NCI-H2107 treated with DMSO at 0.1 percent for 48 hours (cell line): ENCODE data around the gene RAB4B.
A peak's percentile ranks its signal among the peaks of the same experiment; 100 is the strongest.
"Not testable (repeated sequence)": the region's sequence is repeated elsewhere in the genome, so short reads cannot be mapped to it uniquely, and the experiment has no call there.

Experiments
- DNase-seq: peaks from one replicate; lab custom pipeline; 2025; ENCODE audit not compliant: unreplicated experiment; lab: John Stamatoyannopoulos, UW

Gene RAB4B

DNA sequence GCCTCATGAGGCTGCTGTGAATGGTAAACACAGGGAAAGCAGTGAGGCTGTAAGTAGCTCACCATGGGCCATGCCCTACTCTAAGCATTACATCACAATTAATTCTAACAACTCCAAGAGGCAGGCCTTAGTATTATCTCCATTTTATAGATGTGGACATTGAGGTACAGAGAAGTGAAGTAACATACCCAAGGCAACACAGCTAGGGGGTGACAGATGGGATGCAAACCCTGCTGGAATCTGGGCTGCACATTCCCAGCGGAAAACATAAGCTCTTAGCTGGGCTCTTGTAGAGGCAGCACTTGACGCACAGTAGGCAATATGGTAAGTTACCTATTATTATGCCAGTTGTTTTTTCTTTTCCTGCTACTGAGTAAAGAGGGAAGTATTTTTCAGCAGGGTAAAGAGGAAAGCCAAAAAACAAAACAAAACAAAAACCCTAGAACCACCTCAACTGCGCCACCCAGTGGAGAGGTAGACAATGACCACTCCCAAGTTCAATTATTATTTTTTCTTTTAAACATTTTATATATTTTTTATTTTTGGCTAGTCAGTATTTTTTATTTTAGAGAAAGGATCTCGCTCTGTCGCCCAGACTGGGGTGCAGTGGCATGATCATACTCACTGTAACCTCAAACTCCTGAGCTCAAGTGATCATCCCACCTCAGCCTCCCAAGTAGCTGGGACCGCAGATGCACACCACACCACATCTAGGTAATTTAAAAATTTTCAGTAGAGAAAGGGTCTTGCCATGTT is 41.6 kb downstream of the RAB4B start:
- DNase-seq: peak; percentile 12

DNA sequence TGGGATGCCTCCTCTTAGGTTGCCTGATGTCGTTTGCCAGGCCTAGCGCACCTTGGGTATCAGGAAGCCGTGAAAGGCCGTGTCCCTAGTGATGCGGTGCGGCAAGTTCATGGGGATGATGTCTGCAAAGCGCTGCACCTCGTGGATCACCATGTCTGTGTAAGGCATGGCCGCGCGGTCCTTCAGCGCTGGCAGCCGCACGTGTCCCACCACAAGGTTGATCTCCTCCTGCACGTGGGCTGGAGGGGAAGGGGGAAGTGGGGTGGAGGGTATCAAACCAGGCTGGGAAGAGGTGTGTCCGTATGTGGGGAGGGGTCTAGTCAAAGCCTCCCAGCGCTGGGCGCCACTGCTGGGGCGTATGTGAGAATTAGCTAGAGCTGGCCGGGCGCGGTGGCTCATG is 44.1 kb downstream of the RAB4B start:
- no peak for DNase-seq

DNA sequence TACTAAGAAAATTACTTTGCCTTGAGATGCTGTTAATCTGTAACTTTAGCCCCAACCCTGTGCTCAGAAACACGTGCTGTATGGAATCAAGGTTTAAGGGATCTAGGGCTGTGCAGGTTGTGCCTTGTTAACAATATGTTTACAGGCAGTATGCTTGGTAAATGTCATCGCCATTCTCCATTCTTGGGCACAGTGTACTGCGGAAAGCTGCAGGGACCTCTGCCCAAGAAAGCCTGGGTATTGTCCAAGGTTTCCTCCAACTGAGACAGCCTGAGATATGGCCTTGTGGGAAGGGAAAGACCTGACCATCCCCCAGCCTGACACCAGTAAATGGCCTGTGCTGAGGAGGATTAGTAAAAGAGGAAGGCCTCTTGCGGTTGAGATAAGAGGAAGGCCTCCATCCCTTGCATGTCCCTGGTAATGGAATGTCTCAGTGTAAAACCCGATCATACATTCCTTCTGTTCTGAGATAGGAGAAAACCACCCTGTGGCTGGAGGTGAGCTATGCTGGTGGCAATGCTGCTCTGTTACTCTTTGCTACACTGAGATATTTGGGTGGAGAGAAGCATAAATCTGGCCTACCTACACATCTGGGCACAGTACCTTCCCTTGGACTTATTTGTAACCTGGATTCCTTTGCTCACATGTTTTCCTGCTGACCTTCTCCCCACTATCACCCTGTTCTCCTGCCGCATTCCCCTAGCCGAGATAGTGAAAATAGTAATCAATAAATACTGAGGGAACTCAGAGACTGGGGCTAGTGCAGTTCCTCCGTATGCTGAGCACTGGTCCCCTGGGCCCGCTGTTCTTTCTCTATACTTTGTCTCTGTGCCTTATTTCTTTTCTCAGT is 44.9 kb downstream of the RAB4B start:
- not testable (repeated sequence) for DNase-seq

DNA sequence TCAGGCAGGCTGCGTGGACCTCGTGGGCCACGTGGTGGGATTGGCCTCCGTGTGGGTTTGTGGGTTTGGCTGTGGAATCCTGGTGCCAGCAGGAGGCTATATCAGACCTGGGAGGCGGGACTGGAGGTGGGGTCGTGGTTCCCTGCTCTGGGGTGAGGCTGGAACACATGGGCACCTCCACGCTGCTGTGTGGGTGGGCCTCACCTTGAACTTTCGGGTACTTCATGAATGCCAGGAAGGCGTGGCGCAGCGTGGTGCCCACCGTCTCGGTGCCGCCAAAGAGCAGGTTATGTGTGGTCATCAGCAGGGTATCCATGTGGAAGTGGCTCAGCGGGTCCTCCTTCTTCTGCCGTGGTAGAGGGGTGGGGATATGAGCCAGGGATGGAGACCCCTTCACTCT is 46.9 kb downstream of the RAB4B start:
- not testable (repeated sequence) for DNase-seq

DNA sequence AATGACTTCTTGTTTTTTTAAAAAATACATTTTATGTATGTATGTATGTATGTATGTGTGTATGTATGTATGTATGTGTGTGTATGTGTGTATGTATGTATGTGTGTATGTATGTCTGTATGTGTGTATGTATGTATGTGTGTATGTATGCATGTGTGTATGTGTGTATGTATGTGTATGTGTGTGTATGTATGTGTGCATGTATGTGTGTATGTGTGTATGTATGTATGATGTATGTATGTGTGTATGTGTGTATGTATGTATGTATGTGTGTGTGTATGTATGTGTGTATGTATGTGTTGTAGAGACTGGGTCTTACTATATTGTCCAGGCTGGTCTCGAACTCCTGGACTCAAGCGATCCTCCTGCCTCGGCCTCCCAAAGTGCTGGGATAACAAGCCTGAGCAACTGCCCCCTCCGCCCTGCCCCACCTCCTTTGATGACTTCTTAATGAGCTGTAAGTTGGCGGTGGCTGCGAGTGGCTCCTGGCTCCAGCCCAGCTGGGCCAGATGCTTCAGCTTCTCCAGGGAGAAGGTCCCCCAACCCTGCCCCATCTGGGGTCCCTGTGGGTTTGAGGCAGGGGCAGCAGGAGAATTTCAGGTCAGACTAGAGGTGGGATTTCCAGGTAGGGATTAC is 47.5 kb downstream of the RAB4B start:
- not testable (repeated sequence) for DNase-seq

DNA sequence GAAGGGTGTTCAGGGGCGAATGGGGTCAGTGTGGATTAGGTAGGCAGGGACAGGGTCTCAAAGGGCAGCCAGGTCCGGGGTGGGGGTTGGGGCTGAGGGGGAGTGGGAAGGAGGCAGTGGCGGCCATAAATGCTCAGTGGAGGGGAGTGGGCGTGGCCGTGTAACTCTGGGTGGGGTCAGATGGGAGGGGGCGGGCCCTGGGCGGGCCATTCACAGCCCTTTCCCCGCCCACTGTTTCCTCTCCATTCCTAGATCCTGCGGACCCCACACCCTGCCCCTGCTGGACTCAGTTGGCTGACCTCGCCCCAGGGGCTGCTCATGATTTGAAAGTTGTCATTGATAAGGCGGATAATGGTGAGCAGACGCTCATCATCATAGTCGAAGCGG is 48.3 kb downstream of the RAB4B start:
- DNase-seq: not testable (repeated sequence)

DNA sequence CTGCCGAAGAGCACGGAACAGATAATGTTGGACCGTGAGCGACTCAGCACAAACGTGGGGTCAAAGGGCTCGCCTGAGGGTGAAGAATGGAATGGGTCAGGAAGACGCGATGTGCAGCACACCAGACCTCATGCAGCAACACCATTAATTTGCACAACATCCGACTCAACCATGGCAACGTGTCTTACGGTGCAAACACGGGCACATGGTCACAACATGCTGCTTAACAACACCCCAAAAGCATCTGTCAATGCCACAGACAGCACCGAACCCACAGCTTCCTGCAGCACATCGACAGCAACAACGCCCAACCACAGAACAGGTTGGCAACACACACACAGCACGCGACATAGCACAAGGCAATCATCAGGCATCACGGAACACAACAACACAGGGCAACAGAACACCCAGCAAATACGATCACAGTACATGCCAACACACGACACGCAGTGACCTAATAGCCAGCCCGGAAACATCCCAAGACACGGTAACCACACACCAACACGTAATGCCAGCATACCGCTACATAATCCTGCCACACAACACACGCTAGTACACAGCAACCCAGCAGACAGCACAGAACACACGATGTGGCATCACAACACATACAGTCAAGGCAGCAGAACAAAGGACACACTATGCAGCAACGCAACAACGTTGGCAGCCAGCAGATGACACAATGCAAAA is 48.8 kb downstream of the RAB4B start:
- DNase-seq: not testable (repeated sequence)

GRCh38 chr19:40827386-40828247 is 49.6 kb downstream of the RAB4B start:
- DNase-seq: no peak

DNA sequence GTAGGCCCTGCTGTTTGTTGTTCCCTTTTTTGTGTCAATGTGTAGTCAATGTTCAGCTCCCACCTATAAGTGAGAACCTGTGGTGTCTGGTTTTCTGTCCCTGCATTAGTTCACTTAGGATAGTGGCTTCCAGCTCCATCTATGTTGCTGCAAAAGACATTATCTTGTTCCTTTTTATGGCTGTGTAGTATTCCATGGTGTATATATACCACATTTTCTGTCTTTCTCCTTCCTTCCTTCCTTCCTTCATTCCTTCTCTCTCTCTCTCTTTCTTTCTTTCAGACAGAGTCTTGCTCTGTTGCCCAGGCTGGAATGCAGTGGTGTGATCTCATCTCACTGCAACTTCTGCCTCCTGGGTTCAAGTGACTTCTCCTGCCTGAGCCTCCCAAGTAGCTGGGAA is 51.2 kb downstream of the RAB4B start:
- DNase-seq: no peak

GRCh38 chr19:40830741-40831140 is 52.7 kb downstream of the RAB4B start:
- DNase-seq: not testable (repeated sequence)

GRCh38 chr19:40831502-40832430 is 53.7 kb downstream of the RAB4B start:
- peak; percentile 87 for DNase-seq

DNA sequence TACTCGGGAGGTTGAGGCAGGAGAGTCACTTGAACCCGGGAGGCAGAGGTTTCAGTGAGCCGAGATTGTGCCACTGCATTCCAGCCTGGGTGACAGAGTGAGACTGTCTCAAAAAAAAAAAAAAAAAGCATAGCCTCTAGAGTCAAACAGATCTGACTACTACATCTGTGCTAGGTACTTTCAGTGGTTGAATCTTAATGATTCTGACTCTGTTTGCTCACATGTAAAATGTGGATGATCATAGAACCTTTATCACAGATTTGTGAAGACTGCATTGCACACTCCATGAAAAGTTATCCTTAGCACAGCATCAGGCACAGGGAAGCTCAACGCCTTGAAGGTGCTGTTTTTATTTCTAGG is 54.4 kb downstream of the RAB4B start:
- DNase-seq: not testable (repeated sequence)

GRCh38 chr19:40833728-40834533 is 55.9 kb downstream of the RAB4B start:
- DNase-seq: not testable (repeated sequence)

DNA sequence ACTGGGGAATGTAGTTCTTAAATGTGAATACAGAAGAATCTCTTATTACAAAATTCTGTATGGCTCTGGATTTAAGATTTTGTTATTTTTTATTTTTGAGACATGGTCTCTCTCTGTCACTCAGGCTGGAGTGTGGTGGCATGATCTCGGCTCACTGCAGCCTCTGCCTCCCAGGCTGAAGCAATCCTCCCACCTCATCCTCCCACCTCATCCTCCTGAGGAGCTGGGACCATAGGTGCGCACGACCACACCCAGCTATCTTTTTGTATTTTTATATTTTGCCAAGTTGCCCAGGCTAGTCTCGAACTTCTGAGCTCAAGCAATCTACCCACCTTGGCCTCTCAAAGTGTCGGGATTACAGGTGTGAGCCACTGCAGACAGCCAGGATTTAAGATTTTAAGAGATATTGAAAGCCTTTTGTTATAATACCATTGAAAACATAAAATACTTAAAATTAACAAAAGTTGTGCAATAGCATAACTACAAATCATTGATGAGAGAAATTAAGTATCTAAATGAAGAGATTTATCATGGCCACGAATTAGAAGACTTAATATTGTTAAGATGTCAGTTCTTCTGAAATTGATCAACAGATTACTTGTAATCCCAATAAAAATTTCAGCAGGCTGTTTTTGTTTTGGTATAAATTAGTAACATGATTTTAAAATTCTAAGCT is 58.8 kb downstream of the RAB4B start:
- DNase-seq: no peak

DNA sequence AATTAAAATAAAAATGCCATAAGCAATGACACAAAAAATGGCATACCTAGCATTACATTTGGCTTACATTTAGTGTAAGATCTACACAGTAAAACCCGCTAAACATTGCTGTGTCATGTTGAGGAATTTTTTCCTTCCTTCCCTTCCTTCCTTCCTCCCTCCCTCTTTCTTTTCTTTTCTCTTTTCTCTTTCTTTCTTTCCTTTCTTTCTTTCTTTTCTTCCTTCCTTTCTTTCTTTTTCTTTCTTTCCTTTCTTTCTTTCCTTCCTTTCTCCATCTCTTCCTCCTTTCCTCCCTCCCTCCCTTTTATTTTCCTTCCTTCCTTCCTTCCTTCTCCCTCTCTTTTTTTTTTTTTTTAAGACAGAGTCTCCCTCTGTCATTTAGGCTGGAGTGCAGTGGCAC is 60.4 kb downstream of the RAB4B start:
- DNase-seq: not testable (repeated sequence)

DNA sequence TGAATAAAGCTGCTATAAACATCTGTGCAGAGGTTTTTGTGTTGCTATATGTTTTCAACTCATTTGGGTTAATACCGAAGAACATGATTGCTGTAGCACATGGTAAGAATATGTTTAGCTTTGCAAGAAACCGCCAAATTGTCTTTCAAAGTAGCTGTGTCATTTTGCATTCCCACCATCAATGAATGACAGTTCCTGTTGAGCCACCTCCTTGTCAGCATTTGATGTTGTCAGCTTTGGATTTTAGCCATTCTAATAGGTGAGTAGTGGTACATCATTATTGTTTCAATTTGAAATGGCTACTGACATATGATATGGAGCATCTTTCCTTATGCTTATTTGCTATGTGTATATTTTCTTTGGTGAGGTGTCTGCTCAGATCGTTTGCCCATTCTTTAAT is 64.0 kb downstream of the RAB4B start:
- DNase-seq: not testable (repeated sequence)

DNA sequence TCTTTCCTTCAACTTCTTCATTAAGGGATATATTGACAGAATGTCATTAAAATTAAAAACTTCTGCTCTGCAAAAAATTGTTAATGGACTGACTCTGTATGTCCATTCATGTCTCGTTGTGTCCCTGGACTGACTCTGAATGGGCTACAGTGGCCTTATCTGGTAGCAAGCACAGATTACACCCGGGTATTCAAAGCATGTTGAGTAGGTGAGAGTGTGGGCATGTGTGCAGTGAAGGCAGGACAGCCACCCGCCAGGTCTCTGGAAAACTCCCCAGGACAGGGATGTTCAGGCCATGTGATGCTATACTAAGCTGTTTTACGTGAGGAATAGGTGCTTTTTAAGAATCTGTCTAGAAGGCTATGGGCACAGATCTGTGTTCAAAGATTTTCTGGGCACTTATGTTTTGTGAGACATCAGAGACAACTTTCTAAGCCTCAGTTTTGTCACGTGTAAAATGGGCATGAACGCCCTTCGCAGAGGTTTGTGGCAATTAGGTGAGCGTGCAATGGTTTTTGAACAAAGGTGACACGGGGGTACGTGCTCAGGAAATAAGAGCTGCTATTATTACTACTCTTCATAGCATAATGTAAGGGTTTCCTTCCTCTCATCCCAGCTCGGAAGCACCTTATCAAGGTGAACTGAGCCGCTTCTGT is 65.1 kb downstream of the RAB4B start:
- not testable (repeated sequence) for DNase-seq
